Stimulated activated naive CD8-positive, alpha-beta T cell treated with anti-CD3 and anti-CD28 coated beads, Interleukin-15, Interleukin-2, amounts not matched to agents 100 ng/mL and 50 ng/mL, for 24 hours (primary cell): ENCODE data around the gene KPNA1.
"Not testable (repeated sequence)": the region's sequence is repeated elsewhere in the genome, so short reads cannot be mapped to it uniquely, and the experiment has no call there.

Source experiments
- H3K27ac Mint-ChIP-seq: one replicate; pipeline ENCODE4 v1.8.0; 2021; ENCODE audit warnings: mild to moderate bottlenecking, mixed read lengths
- H3K27me3 Mint-ChIP-seq: one replicate; pipeline ENCODE4 v1.8.0; 2021; ENCODE audit warnings: mixed read lengths
- H3K36me3 Mint-ChIP-seq: one replicate; pipeline ENCODE4 v1.8.0; 2021; ENCODE audit warnings: low read depth, mixed read lengths
- H3K4me1 Mint-ChIP-seq: one replicate; pipeline ENCODE4 v1.8.0; 2021; ENCODE audit warnings: low read depth, mixed read lengths
- H3K4me3 Mint-ChIP-seq: one replicate; pipeline ENCODE4 v1.8.0; 2021; ENCODE audit warnings: mild to moderate bottlenecking, mixed read lengths
- H3K9me3 Mint-ChIP-seq: one replicate; pipeline ENCODE4 v1.8.0; 2021; ENCODE audit warnings: mixed read lengths

The KPNA1 gene

GRCh38 chr3:122536632-122537001, 21.9 kb upstream of the KPNA1 start:
- H3K36me3 Mint-ChIP-seq, result peaks cover 69% of the 10 kb centered on the region
- peaks cover 46% of the 10 kb centered on the region for H3K4me1 Mint-ChIP-seq

GRCh38 chr3:122535964-122536631, 21.4 kb upstream of the KPNA1 start:
- Mint-ChIP-seq H3K4me3 (no peak overlapping the region), H3K9me3 (no peaks in the 10 kb centered on the region), H3K36me3 (peaks cover 68% of the 10 kb centered on the region), H3K27ac (no peak overlapping the region), H3K27me3 (no peaks in the 10 kb centered on the region), H3K4me1 (peaks cover 46% of the 10 kb centered on the region)

More at GRCh38 chr3:122536632-122537001, 21.9 kb upstream of the KPNA1 start:
- Mint-ChIP-seq H3K9me3 (no peaks in the 10 kb centered on the region), H3K4me3 (no peak overlapping the region), H3K27me3 (no peaks in the 10 kb centered on the region), H3K27ac (no peak overlapping the region)

- Mint-ChIP-seq H3K4me1 (peaks cover 46% of the 10 kb centered on the region), H3K4me3 (peak overlapping the region; percentile 17), H3K36me3 (peaks cover 64% of the 10 kb centered on the region)
Observed at GRCh38 chr3:122533931-122534334, 19.2 kb upstream of the KPNA1 start.

GRCh38 chr3:122533480-122533879, 18.7 kb upstream of the KPNA1 start:
- no peaks in the 10 kb centered on the region for H3K27me3 Mint-ChIP-seq
- peaks cover 59% of the 10 kb centered on the region for H3K36me3 Mint-ChIP-seq
- H3K9me3 Mint-ChIP-seq, result no peaks in the 10 kb centered on the region
- peak overlapping the region; percentile 36 for H3K4me3 Mint-ChIP-seq
- H3K4me1 Mint-ChIP-seq, result peaks cover 46% of the 10 kb centered on the region
- H3K27ac Mint-ChIP-seq, result peak overlapping the region; percentile 89

More at GRCh38 chr3:122533931-122534334, 19.2 kb upstream of the KPNA1 start:
- no peaks in the 10 kb centered on the region for H3K9me3 Mint-ChIP-seq
- H3K27ac Mint-ChIP-seq, result peak overlapping the region; percentile 89
- H3K27me3 Mint-ChIP-seq, result no peaks in the 10 kb centered on the region

GRCh38 chr3:122530164-122530563, 15.4 kb upstream of the KPNA1 start:
- Mint-ChIP-seq H3K36me3 (peaks cover 58% of the 10 kb centered on the region), H3K4me1 (peaks cover 36% of the 10 kb centered on the region), H3K9me3 (no peaks in the 10 kb centered on the region), H3K27me3 (no peaks in the 10 kb centered on the region), H3K4me3 (no peak overlapping the region), H3K27ac (no peak overlapping the region)

- Mint-ChIP-seq H3K9me3 (no peaks in the 10 kb centered on the region), H3K4me3 (no peak overlapping the region), H3K36me3 (peaks cover 15% of the 10 kb centered on the region), H3K27me3 (no peaks in the 10 kb centered on the region), H3K4me1 (no peaks in the 10 kb centered on the region), H3K27ac (no peak overlapping the region)
Observed at GRCh38 chr3:122523317-122523716, 8.6 kb upstream of the KPNA1 start.

- Mint-ChIP-seq H3K27ac (no peak overlapping the region), H3K4me1 (no peaks in the 10 kb centered on the region), H3K36me3 (no peaks in the 10 kb centered on the region), H3K4me3 (no peak overlapping the region), H3K9me3 (no peaks in the 10 kb centered on the region), H3K27me3 (no peaks in the 10 kb centered on the region)
Observed at GRCh38 chr3:122520861-122521260, 6.1 kb upstream of the KPNA1 start.

- no peak overlapping the region for H3K4me3 Mint-ChIP-seq
- no peak overlapping the region for H3K27ac Mint-ChIP-seq
- H3K36me3 Mint-ChIP-seq, result no peaks in the 10 kb centered on the region
- peaks cover 4% of the 10 kb centered on the region for H3K4me1 Mint-ChIP-seq
- no peaks in the 10 kb centered on the region for H3K9me3 Mint-ChIP-seq
- no peaks in the 10 kb centered on the region for H3K27me3 Mint-ChIP-seq
Observed at GRCh38 chr3:122519693-122520092, 5.0 kb upstream of the KPNA1 start.

- H3K9me3 Mint-ChIP-seq, result no peaks in the 10 kb centered on the region
- H3K36me3 Mint-ChIP-seq, result peaks cover 4% of the 10 kb centered on the region
- no peaks in the 10 kb centered on the region for H3K27me3 Mint-ChIP-seq
- H3K4me3 Mint-ChIP-seq, result no peak overlapping the region
- peaks cover 22% of the 10 kb centered on the region for H3K4me1 Mint-ChIP-seq
- H3K27ac Mint-ChIP-seq, result no peak overlapping the region
Observed at GRCh38 chr3:122516846-122517360, 2.2 kb upstream of the KPNA1 start.

GRCh38 chr3:122515870-122516269, 1.1 kb upstream of the KPNA1 start:
- H3K27ac Mint-ChIP-seq, result no peak overlapping the region
- no peaks in the 10 kb centered on the region for H3K27me3 Mint-ChIP-seq
- peaks cover 10% of the 10 kb centered on the region for H3K36me3 Mint-ChIP-seq
- H3K4me3 Mint-ChIP-seq, result no peak overlapping the region
- H3K4me1 Mint-ChIP-seq, result peaks cover 32% of the 10 kb centered on the region
- H3K9me3 Mint-ChIP-seq, result no peaks in the 10 kb centered on the region

- no peaks in the 10 kb centered on the region for H3K27me3 Mint-ChIP-seq
- H3K4me1 Mint-ChIP-seq, result peaks cover 36% of the 10 kb centered on the region
- no peaks in the 10 kb centered on the region for H3K9me3 Mint-ChIP-seq
- peak overlapping the region; percentile 84 for H3K4me3 Mint-ChIP-seq
- H3K27ac Mint-ChIP-seq, result peak overlapping the region; percentile 71
- H3K36me3 Mint-ChIP-seq, result peaks cover 14% of the 10 kb centered on the region
Observed at GRCh38 chr3:122515020-122515468, 305 bp upstream of the KPNA1 start.

- Mint-ChIP-seq H3K4me1 (peaks cover 51% of the 10 kb centered on the region), H3K9me3 (no peaks in the 10 kb centered on the region), H3K4me3 (peak overlapping the region; percentile 86)
Observed at GRCh38 chr3:122513386-122514122, 1.2 kb downstream of the KPNA1 start.

GRCh38 chr3:122512284-122512683, 2.5 kb downstream of the KPNA1 start:
- peaks cover 64% of the 10 kb centered on the region for H3K4me1 Mint-ChIP-seq

More at GRCh38 chr3:122513386-122514122, 1.2 kb downstream of the KPNA1 start:
- Mint-ChIP-seq H3K27ac (peak overlapping the region; percentile 83), H3K27me3 (no peaks in the 10 kb centered on the region), H3K36me3 (peaks cover 23% of the 10 kb centered on the region)

GRCh38 chr3:122510878-122511535, 3.7 kb downstream of the KPNA1 start:
- no peak overlapping the region for H3K4me3 Mint-ChIP-seq
- H3K27ac Mint-ChIP-seq, result no peak overlapping the region
- H3K4me1 Mint-ChIP-seq, result peaks cover 74% of the 10 kb centered on the region
- peaks cover 30% of the 10 kb centered on the region for H3K36me3 Mint-ChIP-seq
- H3K9me3 Mint-ChIP-seq, result no peaks in the 10 kb centered on the region
- H3K27me3 Mint-ChIP-seq, result no peaks in the 10 kb centered on the region

More at GRCh38 chr3:122512284-122512683, 2.5 kb downstream of the KPNA1 start:
- Mint-ChIP-seq H3K9me3 (no peaks in the 10 kb centered on the region), H3K27me3 (no peaks in the 10 kb centered on the region), H3K4me3 (no peak overlapping the region), H3K36me3 (peaks cover 23% of the 10 kb centered on the region), H3K27ac (no peak overlapping the region)

- H3K9me3 Mint-ChIP-seq, H3K4me3 Mint-ChIP-seq, H3K27me3 Mint-ChIP-seq, H3K27ac Mint-ChIP-seq: not testable (repeated sequence)
- H3K4me1 Mint-ChIP-seq, result peaks cover 84% of the 10 kb centered on the region
- H3K36me3 Mint-ChIP-seq, result peaks cover 41% of the 10 kb centered on the region
Observed at GRCh38 chr3:122508944-122509343, 5.8 kb downstream of the KPNA1 start.
